HL-60 (cell line): Measurements from ENCODE around the gene MTM1.

ENCODE experiments used
- DNase-seq, 2 experiments: peaks; one replicate each; pipeline ENCODE4 v3.0.0-alpha.2; 2010 to 2020; ENCODE audit warnings: low read depth in 1 of 2, low spot score in 1 of 2
- H3K27ac ChIP-seq: fragments of 250-450 bp; sonication (Bioruptor Pico); replicated peaks from 2 replicates; pipeline ENCODE4 v1.5.1; 2020; ENCODE audit warnings: mild to moderate bottlenecking, moderate library complexity
- H3K27me3 ChIP-seq: fragments of 250-450 bp; sonication (Bioruptor Pico); 2 replicates; pipeline ENCODE4 v1.5.1; 2021; ENCODE audit warnings: mild to moderate bottlenecking, moderate library complexity; ENCODE audit not compliant: insufficient read depth, poor library complexity, severe bottlenecking
- H3K4me3 ChIP-seq: replicated peaks from 2 replicates; pipeline ENCODE4 v1.5.1; 2011; ENCODE audit warnings: mild to moderate bottlenecking, control low read depth, low read length; ENCODE audit not compliant: insufficient read depth
- GABPA ChIP-seq: IDR thresholded peaks from 2 replicates; pipeline ENCODE4 v1.6.1; 2012; ENCODE audit warnings: low read depth
- POLR2AphosphoS5 ChIP-seq: IDR thresholded peaks from 2 replicates; pipeline ENCODE4 v1.6.1; 2012; ENCODE audit warnings: low read depth
- SPI1 ChIP-seq: IDR thresholded peaks from 2 replicates; pipeline ENCODE4 v1.6.1; 2012; ENCODE audit warnings: low read depth, mild to moderate bottlenecking, borderline replicate concordance
- TF ChIP-seq, protein P1 (sequence below): IDR thresholded peaks from 2 replicates; pipeline ENCODE4 v1.6.1; 2012; ENCODE audit warnings: low read depth; ENCODE audit not compliant: insufficient replicate concordance
- TF ChIP-seq, protein P2 (sequence below): IDR thresholded peaks from one replicate; pipeline ENCODE4 v1.5.1; 2011; ENCODE audit warnings: low read length, control low read depth, inconsistent platforms; ENCODE audit not compliant: insufficient read depth

Gene MTM1

GRCh38 chrX:150642423-150642822 is 74.0 kb downstream of the MTM1 start:
- DNase-seq, result no peak
- no peak for TF ChIP-seq POLR2AphosphoS5
- no peak for TF ChIP-seq SPI1
- TF ChIP-seq, protein P1, sequence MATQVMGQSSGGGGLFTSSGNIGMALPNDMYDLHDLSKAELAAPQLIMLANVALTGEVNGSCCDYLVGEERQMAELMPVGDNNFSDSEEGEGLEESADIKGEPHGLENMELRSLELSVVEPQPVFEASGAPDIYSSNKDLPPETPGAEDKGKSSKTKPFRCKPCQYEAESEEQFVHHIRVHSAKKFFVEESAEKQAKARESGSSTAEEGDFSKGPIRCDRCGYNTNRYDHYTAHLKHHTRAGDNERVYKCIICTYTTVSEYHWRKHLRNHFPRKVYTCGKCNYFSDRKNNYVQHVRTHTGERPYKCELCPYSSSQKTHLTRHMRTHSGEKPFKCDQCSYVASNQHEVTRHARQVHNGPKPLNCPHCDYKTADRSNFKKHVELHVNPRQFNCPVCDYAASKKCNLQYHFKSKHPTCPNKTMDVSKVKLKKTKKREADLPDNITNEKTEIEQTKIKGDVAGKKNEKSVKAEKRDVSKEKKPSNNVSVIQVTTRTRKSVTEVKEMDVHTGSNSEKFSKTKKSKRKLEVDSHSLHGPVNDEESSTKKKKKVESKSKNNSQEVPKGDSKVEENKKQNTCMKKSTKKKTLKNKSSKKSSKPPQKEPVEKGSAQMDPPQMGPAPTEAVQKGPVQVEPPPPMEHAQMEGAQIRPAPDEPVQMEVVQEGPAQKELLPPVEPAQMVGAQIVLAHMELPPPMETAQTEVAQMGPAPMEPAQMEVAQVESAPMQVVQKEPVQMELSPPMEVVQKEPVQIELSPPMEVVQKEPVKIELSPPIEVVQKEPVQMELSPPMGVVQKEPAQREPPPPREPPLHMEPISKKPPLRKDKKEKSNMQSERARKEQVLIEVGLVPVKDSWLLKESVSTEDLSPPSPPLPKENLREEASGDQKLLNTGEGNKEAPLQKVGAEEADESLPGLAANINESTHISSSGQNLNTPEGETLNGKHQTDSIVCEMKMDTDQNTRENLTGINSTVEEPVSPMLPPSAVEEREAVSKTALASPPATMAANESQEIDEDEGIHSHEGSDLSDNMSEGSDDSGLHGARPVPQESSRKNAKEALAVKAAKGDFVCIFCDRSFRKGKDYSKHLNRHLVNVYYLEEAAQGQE, result no peak
- TF ChIP-seq, protein P2, sequence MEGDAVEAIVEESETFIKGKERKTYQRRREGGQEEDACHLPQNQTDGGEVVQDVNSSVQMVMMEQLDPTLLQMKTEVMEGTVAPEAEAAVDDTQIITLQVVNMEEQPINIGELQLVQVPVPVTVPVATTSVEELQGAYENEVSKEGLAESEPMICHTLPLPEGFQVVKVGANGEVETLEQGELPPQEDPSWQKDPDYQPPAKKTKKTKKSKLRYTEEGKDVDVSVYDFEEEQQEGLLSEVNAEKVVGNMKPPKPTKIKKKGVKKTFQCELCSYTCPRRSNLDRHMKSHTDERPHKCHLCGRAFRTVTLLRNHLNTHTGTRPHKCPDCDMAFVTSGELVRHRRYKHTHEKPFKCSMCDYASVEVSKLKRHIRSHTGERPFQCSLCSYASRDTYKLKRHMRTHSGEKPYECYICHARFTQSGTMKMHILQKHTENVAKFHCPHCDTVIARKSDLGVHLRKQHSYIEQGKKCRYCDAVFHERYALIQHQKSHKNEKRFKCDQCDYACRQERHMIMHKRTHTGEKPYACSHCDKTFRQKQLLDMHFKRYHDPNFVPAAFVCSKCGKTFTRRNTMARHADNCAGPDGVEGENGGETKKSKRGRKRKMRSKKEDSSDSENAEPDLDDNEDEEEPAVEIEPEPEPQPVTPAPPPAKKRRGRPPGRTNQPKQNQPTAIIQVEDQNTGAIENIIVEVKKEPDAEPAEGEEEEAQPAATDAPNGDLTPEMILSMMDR, result no peak
- no peak for TF ChIP-seq GABPA
- H3K27ac ChIP-seq, result no peak overlapping the region
- no peaks in the 10 kb centered on the region for H3K27me3 ChIP-seq
- H3K4me3 ChIP-seq, result no peak overlapping the region

DNA sequence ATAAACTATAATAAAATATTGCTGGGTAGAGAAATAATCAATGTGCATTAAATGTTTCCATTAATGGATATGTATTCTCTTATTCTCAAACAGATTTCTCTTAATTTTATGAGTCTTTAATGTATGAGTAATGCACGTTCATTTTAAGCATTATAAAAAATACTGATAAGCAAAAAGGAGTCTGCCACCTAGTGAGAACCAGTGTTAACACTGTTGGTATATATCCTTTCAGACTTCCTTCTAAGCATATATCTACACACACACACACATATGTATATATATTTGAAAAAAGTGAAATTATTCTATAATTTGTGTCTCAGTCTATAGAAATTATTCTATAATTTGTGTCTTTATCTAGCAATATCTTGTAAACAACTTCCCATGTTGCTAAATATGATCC is 74.8 kb downstream of the MTM1 start:
- Histone ChIP-seq H3K4me3 (no peak overlapping the region), H3K27ac (no peak overlapping the region), H3K27me3 (no peaks in the 10 kb centered on the region)
- TF ChIP-seq GABPA (no peak), SPI1 (no peak), POLR2AphosphoS5 (no peak)
- TF ChIP-seq, protein P2, result no peak
- TF ChIP-seq, protein P1, result no peak
- no peak for DNase-seq

DNA sequence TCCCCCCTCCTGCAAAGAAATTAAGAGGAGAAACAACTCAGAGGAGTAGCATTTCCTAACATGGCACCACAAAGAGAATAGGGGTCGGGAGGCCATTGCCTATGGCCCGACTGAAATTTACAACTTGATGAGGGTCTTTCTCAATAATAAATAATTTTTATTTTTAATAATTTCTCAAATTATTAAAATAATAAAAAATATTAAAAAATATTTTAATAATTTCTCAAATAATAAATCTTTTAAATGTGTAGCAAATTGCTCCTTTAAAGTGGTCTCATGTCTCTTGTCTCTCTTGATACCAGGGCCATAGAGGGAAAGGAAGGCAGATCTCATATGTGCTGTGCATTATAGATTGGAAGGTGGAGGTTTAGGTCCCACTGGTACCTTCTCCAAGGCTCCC is 75.5 kb downstream of the MTM1 start:
- Histone ChIP-seq H3K4me3 (no peak overlapping the region), H3K27ac (no peak overlapping the region), H3K27me3 (no peaks in the 10 kb centered on the region)
- TF ChIP-seq SPI1 (no peak), POLR2AphosphoS5 (no peak), GABPA (no peak)
- TF ChIP-seq, protein P2, result no peak
- DNase-seq, result no peak

DNA sequence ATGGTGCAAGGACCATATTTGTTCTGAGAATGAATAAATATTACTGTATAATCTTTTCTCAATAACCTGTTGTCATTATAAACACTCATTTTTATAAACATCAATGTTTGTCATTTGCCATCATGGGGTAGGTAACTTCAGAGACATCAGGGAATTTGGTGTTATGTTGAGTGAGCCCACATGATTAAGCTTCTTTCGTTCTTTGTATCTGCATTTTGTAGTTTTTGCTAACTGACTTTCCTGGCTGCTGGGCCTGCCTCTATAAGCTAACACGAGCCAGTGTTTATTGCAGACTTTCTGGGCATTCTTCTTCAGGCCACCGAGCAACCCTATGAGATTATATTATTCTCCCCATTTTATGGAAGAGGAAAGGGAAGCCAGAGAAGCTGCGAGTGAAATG is 76.0 kb downstream of the MTM1 start:
- no peak overlapping the region for H3K4me3 ChIP-seq
- TF ChIP-seq, protein P1, result no peak
- TF ChIP-seq SPI1 (no peak), POLR2AphosphoS5 (no peak), GABPA (no peak)
- TF ChIP-seq, protein P2, result no peak
- DNase-seq, result no peak

More for the DNA sequence above, 76.0 kb downstream of the MTM1 start:
- Histone ChIP-seq H3K27me3 (no peaks in the 10 kb centered on the region), H3K27ac (no peak overlapping the region)
